GM15510 (cell line): Measurements from ENCODE around the gene KIF13A.

Experiments
- POLR2A ChIP-seq: IDR thresholded peaks from 3 replicates; pipeline ENCODE4 v1.6.1; 2011; ENCODE audit warnings: borderline replicate concordance; ENCODE audit not compliant: insufficient read length; ENCODE audit errors: extremely low read depth

The KIF13A gene

GRCh38 chr6:17902974-17903373 lies 84.5 kb downstream of the KIF13A start:
- TF ChIP-seq POLR2A = no peak

- no peak for TF ChIP-seq POLR2A
These were observed 85.9 kb downstream of the KIF13A start for GRCh38 chr6:17901493-17901892.

GRCh38 chr6:17900011-17900410 lies 87.4 kb downstream of the KIF13A start:
- no peak for TF ChIP-seq POLR2A

GRCh38 chr6:17899491-17899890 lies 87.9 kb downstream of the KIF13A start:
- TF ChIP-seq POLR2A = no peak

- no peak for TF ChIP-seq POLR2A
These were observed 89.8 kb downstream of the KIF13A start for GRCh38 chr6:17897681-17898080.

GRCh38 chr6:17894905-17895304 lies 92.5 kb downstream of the KIF13A start:
- no peak for TF ChIP-seq POLR2A

GRCh38 chr6:17894191-17894590 lies 93.2 kb downstream of the KIF13A start:
- TF ChIP-seq POLR2A = no peak

- no peak for TF ChIP-seq POLR2A
These were observed 95.2 kb downstream of the KIF13A start for GRCh38 chr6:17892097-17892686.

- TF ChIP-seq POLR2A = no peak
These were observed 97.1 kb downstream of the KIF13A start for GRCh38 chr6:17890309-17890708.

GRCh38 chr6:17886891-17887290 lies 100.5 kb downstream of the KIF13A start:
- no peak for TF ChIP-seq POLR2A

GRCh38 chr6:17885889-17886576 lies 101.4 kb downstream of the KIF13A start:
- no peak for TF ChIP-seq POLR2A

- TF ChIP-seq POLR2A = no peak
These were observed 102.6 kb downstream of the KIF13A start for GRCh38 chr6:17884498-17885478.

- TF ChIP-seq POLR2A = no peak
These were observed 103.6 kb downstream of the KIF13A start for GRCh38 chr6:17883665-17884497.

- TF ChIP-seq POLR2A = no peak
These were observed 106.2 kb downstream of the KIF13A start for GRCh38 chr6:17881085-17881858.
